NCI-H2081 treated with DMSO at 0.1 percent for 48 hours (cell line): ENCODE measurements around the gene PLA2G6.

Source experiments
- DNase-seq: peaks from one replicate; lab custom pipeline; 2025; lab: John Stamatoyannopoulos, UW

PLA2G6 gene, protein sequence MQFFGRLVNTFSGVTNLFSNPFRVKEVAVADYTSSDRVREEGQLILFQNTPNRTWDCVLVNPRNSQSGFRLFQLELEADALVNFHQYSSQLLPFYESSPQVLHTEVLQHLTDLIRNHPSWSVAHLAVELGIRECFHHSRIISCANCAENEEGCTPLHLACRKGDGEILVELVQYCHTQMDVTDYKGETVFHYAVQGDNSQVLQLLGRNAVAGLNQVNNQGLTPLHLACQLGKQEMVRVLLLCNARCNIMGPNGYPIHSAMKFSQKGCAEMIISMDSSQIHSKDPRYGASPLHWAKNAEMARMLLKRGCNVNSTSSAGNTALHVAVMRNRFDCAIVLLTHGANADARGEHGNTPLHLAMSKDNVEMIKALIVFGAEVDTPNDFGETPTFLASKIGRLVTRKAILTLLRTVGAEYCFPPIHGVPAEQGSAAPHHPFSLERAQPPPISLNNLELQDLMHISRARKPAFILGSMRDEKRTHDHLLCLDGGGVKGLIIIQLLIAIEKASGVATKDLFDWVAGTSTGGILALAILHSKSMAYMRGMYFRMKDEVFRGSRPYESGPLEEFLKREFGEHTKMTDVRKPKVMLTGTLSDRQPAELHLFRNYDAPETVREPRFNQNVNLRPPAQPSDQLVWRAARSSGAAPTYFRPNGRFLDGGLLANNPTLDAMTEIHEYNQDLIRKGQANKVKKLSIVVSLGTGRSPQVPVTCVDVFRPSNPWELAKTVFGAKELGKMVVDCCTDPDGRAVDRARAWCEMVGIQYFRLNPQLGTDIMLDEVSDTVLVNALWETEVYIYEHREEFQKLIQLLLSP

GRCh38 chr22:38181453-38182200, at the start of gene PLA2G6:
PLA2G6 (minus strand) TSS chr22:38181830; CDS start chr22:38169426, 12,404 bp downstream.
- peak; percentile 85 for DNase-seq

DNA sequence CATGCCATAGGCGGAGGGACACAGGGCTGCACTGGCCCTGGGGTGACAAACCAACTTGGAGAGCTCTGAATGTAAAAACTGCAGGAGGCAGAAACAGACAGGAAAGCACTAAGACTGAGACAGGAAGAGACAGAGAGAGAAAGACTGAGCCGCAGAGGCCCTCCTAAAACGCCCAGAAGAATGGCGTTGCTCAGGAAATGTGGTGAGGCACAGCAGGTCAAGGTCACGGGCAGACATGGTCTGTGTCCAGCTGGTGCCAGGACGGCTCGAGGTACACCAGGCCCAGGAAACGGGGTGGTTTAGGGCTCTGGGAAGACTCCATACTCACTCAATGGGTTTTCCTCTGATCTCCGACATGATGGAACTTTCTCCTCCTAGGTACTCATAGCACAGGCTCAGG, 49.3 kb upstream of the PLA2G6 start:
- DNase-seq: no peak

DNA sequence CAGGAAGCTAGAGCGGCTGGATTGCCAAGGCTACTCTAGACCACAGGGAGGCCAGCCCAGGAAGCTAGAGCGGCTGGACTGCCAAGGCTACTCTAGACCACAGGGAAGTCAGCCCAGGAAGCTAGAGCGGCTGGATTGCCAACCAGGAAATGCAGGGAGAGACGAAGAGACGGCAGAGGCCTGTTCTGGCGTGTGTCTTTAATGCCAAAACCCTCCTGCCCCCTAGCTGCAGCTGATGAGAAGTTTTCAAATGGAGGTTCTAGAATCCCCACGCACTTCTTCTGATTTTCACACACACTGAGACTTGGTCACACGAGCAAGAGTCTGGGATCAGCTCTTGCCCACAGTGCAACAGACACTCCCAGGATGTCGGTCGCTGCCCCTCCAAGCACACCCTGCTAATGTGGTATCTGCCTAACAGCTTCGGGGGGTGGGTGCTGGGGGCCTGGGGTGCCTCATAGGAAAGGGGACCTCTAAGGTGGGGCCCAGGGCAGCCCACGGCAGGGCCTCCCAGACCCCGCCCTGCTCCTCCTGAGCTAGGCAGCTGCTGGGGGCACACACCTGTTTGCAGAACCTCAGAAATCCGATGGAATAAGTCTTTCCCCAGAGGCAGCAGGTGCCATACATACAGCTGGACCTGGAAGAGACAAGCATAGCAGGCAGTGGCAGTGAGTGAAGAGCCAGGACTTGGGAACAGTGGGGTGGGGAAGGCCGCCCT, 48.6 kb upstream of the PLA2G6 start:
- DNase-seq: no peak

- no peak for DNase-seq
Measured at GRCh38 chr22:38228873-38229740, 47.5 kb upstream of the PLA2G6 start.

- DNase-seq: no peak
Measured at GRCh38 chr22:38228326-38228872, 46.8 kb upstream of the PLA2G6 start.

GRCh38 chr22:38226853-38227649, 45.4 kb upstream of the PLA2G6 start:
- no peak for DNase-seq

- DNase-seq: no peak
Measured at GRCh38 chr22:38223289-38223960, 41.8 kb upstream of the PLA2G6 start.

- DNase-seq: no peak
Measured at GRCh38 chr22:38222797-38223119, 41.1 kb upstream of the PLA2G6 start.

DNA sequence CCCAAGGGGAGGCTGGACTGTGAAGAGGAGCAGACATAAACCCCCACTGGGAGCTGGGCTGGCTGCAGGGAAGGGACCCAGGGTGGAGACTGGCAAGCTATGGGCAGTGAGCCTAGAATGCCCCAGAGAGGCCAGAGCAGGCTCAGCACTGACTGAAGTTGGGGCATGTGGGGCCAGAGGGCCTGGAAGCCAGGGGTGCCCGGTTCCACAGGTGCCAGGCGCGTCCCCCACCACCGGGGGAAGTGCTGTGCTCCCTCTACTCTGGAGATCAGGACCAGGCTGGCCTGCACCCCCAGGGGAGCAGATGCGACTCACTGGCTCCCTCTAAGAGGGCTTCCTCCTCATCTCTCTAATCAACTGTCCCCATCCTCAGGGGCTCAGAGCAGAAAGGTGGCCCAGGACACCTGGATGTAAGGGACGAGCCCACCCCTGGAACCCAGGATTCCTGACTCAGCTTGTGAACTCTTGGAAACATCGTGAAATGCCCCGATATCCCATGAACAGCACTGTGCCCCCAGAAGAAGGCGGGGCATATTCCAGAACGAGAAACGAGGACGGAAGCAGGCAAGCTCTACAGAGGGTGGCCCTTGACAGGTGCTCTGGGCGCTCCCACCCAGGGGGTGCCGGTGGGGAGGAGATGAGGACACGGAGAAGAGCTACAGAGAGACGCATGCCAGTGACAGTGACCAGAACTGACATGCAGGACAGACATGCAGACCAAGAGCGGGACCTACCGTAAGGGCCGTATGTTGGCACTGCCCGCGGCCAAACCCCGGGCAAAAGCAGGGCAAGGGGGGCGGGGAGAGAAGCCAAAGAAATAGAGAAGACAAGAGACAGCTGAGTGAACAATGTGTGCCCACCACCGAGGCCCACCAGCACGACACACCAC, 40.5 kb upstream of the PLA2G6 start:
- no peak for DNase-seq

- DNase-seq: no peak
Measured at GRCh38 chr22:38221407-38221806, 39.8 kb upstream of the PLA2G6 start.

GRCh38 chr22:38220653-38221386, 39.2 kb upstream of the PLA2G6 start:
- no peak for DNase-seq

- DNase-seq: no peak
Measured at GRCh38 chr22:38220163-38220562, 38.5 kb upstream of the PLA2G6 start.

DNA sequence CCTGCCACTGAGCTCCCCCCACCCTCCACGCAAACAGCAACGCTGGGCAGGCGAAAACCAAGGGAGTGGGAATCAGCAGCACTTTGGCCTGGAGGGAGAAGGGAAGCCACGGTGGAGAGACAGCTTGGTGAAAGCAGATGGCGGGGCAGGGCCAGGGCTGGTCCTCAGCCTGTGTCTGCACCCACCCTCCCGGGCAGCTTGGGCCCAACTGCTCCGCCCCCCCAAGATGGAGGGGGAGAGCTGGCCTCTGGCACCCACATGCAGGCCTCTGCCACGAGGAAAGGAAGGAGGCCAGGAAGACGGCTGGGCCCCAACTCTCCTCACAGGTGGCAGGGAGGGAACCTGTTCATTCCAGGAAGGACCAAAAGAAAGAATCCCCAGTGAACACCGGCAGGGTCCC, 38.0 kb upstream of the PLA2G6 start:
- no peak for DNase-seq

- DNase-seq: no peak
Measured at GRCh38 chr22:38218661-38219622, 37.3 kb upstream of the PLA2G6 start.

- no peak for DNase-seq
Measured at GRCh38 chr22:38215156-38216038, 33.8 kb upstream of the PLA2G6 start.
